ENCODE results near the gene SNTG2.

GRCh38 chr2:1082456-1083205, 132.0 kb downstream of the SNTG2 start:
- no peak for TF ChIP-seq ZFP30 (CRISPR knock-in tag; IDR thresholded peaks at IDR 0.05)
- TF ChIP-seq ESRRG (CRISPR knock-in tag; IDR thresholded peaks at IDR 0.05): no peak
- TF ChIP-seq ZNF8 (CRISPR knock-in tag; IDR thresholded peaks at IDR 0.05): no peak
- TF ChIP-seq TCF4 (CRISPR knock-in tag; IDR thresholded peaks at IDR 0.05; ENCODE audit: borderline replicate concordance): no peak
- TF ChIP-seq POU6F1 (CRISPR knock-in tag; IDR thresholded peaks at IDR 0.05; ENCODE audit: borderline replicate concordance, low read depth): no peak
- no peak for TF ChIP-seq ZNF565 (CRISPR knock-in tag; conservative IDR thresholded peaks at IDR 0.05; ENCODE audit: low read depth)
- TF ChIP-seq ZFP3 (CRISPR knock-in tag; IDR thresholded peaks at IDR 0.05): no peak
- TF ChIP-seq TOX (CRISPR knock-in tag; IDR thresholded peaks at IDR 0.05; ENCODE audit: borderline replicate concordance): no peak
- TF ChIP-seq PPARA (CRISPR knock-in tag; IDR thresholded peaks at IDR 0.05; ENCODE audit: borderline replicate concordance): no peak
- TF ChIP-seq ARNTL (CRISPR knock-in tag; IDR thresholded peaks at IDR 0.05; ENCODE audit: borderline replicate concordance, low read depth): no peak
- TF ChIP-seq ZC3H10 (CRISPR knock-in tag; IDR thresholded peaks at IDR 0.05): no peak
- TF ChIP-seq PATZ1 (CRISPR knock-in tag; IDR thresholded peaks at IDR 0.05; ENCODE audit: borderline replicate concordance): no peak
- no peak for TF ChIP-seq CSRNP3 (CRISPR knock-in tag; IDR thresholded peaks at IDR 0.05)
- no peak for TF ChIP-seq RARB (CRISPR knock-in tag; IDR thresholded peaks at IDR 0.05)
